A673 (cell line): ENCODE data around the gene TBC1D5. TPM values are rescaled to one million over a fixed set of nuclear protein-coding genes. Genes with fewer than 3 reads are reported as not detected.

Experiments used
- BruUV-seq: library from RNA; stranded (reverse); fragments of 400-500 nt; replicated peaks from 2 replicates; lab custom pipeline; 2021; lab: Mats Ljungman, UMichigan
- CTCF ChIA-PET: fragments of 300-600 bp; sonication (Branson Sonifier 250); formaldehyde crosslinking; loops from one replicate; lab custom pipeline; 2022; ENCODE audit warnings: antibody characterized with exemption; lab: Charles Lee
- POLR2A ChIA-PET: fragments of 300-600 bp; sonication (Branson Sonifier 250); formaldehyde crosslinking; loops from one replicate; lab custom pipeline; 2022; ENCODE audit warnings: antibody characterized with exemption; ENCODE audit not compliant: low non-redundant PET; lab: Charles Lee
- DNase-seq: peaks from one replicate; pipeline ENCODE4 v3.0.0-alpha.2; 2015; ENCODE audit warnings: low spot score
- H3K27ac ChIP-seq: fragments of 200-600 bp; sonication (generic); 2 replicates; pipeline ENCODE4 v1.5.1; 2016; ENCODE audit warnings: mixed run types, low read depth, mild to moderate bottlenecking, mixed read lengths, antibody characterized with exemption, low read length; ENCODE audit not compliant: poor library complexity, severe bottlenecking
- H3K27me3 ChIP-seq: fragments of 200-600 bp; sonication (generic); replicated peaks from 2 replicates; pipeline ENCODE4 v1.6.1; 2017; ENCODE audit warnings: mixed run types, low read depth, mild to moderate bottlenecking, mixed read lengths, antibody characterized with exemption, low read length; ENCODE audit not compliant: insufficient read depth, poor library complexity
- H3K36me3 ChIP-seq: fragments of 200-600 bp; sonication (generic); 2 replicates; pipeline ENCODE4 v1.6.1; 2016; ENCODE audit warnings: mixed run types, mild to moderate bottlenecking, mixed read lengths, antibody characterized with exemption, low read length; ENCODE audit not compliant: insufficient read depth, poor library complexity, severe bottlenecking
- H3K4me1 ChIP-seq: fragments of 200-600 bp; sonication (generic); 2 replicates; pipeline ENCODE4 v1.6.1; 2017; ENCODE audit warnings: mixed run types, mild to moderate bottlenecking, mixed read lengths, antibody characterized with exemption, low read length; ENCODE audit not compliant: insufficient read depth, poor library complexity, severe bottlenecking
- H3K4me3 ChIP-seq: fragments of 200-600 bp; sonication (generic); 2 replicates; pipeline ENCODE4 v1.5.1; 2016; ENCODE audit warnings: low read depth, mixed run types, mild to moderate bottlenecking, mixed read lengths, low read length; ENCODE audit not compliant: poor library complexity, severe bottlenecking
- H3K9me3 ChIP-seq: fragments of 200-600 bp; sonication (generic); 2 replicates; pipeline ENCODE4 v1.6.1; 2016; ENCODE audit warnings: mixed run types, low read depth, mild to moderate bottlenecking, mixed read lengths, antibody characterized with exemption, low read length; ENCODE audit not compliant: poor library complexity, severe bottlenecking
- EZH2 ChIP-seq: fragments of 200-600 bp; sonication (generic); IDR thresholded peaks from 2 replicates; pipeline ENCODE4 v1.6.1; 2017; ENCODE audit warnings: borderline replicate concordance, low read depth, mild to moderate bottlenecking, mixed read lengths, antibody characterized with exemption, low read length; ENCODE audit not compliant: poor library complexity, severe bottlenecking
- intact Hi-C: fragments of 100-400 bp; cut with micrococcal nuclease; formaldehyde crosslinking; loops from one replicate; pipeline ENCODE4 v1.10.0; 2022; ENCODE audit not compliant: unreplicated experiment
- total RNA-seq: library from RNA; stranded (reverse); gene quantifications from 2 replicates; pipeline ENCODE4 v1.2.3, GENCODE V29; 2021
- TF ChIP-seq, protein P1 (sequence below): fragments of 300-800, 200-600 bp; sonication (generic); conservative IDR thresholded peaks from 2 replicates; pipeline ENCODE4 v1.5.1; 2017; ENCODE audit warnings: low read depth, mild to moderate bottlenecking, antibody characterized with exemption, low read length, moderate library complexity, mixed read lengths

TBC1D5 gene
- total RNA-seq, 1 experiment from 2014 or later: 40.7 TPM

DNA sequence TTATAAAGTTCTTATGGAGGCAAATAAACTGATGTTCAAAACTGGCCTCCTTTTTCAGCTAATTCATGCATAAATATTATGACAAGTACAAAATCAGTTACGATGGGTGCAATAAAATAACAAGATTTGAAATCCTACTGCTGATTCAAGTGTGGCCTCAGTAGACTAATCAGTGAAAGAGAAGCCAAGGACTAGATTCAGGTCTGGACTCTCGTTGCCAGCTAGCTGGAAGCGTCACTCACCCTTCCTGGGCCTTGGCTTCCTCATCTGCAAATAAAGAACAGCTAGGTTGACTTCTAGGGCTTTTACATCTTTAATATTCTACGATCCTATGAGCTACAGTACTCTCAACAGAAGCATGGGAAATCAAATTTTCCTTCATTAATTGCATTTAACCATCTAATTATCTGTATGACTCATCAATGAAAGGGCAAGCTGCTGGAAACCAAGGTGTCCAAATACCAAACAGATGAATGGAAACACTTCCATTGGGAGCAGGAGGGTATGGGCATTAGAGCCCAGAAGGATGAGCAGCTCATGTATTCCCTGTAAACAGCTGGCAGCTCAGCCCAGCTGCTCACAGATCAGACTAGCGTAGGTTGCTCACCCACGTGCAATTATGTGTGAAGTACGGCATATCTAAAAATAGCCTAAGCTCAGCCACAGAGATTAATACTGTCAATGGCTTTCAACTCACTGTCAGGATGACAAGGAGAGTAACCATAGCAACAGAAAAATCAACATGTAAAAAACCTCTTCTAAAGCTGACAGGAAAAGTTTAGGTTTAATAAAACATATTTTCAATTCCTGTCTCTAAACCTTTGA, 562.8 kb downstream of the TBC1D5 start:
- POLR2A ChIA-PET: no interaction called here
- peak; percentile 52 for DNase-seq

DNA sequence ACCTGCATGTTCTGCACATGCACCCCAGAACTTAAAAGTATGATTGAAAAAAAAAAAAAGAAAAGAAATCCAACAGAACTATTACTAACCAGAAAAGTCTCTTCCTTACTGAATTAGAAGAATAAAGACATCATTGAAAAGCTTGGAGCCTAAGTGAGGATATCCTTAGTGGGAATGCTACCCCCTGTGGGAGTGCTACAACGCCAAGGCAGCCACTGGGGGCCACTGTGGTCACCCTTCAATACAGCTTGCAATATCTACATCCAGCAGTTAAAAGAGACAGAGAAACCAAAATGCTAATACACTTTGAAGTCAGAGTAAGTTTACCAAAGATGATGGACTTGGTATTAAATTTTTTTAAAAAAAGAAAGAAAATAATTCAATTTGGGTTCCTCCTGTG, 565.7 kb downstream of the TBC1D5 start:
- no peak for DNase-seq
- no peaks in the 10 kb centered on the region for H3K27me3 ChIP-seq
- BruUV-seq: no TSS peak
- CTCF ChIA-PET: no interaction called here
- no peaks in the 10 kb centered on the region for H3K9me3 ChIP-seq
- TF ChIP-seq, protein P1, sequence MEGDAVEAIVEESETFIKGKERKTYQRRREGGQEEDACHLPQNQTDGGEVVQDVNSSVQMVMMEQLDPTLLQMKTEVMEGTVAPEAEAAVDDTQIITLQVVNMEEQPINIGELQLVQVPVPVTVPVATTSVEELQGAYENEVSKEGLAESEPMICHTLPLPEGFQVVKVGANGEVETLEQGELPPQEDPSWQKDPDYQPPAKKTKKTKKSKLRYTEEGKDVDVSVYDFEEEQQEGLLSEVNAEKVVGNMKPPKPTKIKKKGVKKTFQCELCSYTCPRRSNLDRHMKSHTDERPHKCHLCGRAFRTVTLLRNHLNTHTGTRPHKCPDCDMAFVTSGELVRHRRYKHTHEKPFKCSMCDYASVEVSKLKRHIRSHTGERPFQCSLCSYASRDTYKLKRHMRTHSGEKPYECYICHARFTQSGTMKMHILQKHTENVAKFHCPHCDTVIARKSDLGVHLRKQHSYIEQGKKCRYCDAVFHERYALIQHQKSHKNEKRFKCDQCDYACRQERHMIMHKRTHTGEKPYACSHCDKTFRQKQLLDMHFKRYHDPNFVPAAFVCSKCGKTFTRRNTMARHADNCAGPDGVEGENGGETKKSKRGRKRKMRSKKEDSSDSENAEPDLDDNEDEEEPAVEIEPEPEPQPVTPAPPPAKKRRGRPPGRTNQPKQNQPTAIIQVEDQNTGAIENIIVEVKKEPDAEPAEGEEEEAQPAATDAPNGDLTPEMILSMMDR: 0 out of 2 replicates have a peak, but pooled peaks have one; percentile 17
- TF ChIP-seq EZH2: no peak
- no peak overlapping the region for H3K4me3 ChIP-seq
- POLR2A ChIA-PET: no interaction called here
- H3K36me3 ChIP-seq: no peaks in the 10 kb centered on the region
- H3K27ac ChIP-seq: no peak overlapping the region
- intact Hi-C loops: no loop called here
- H3K4me1 ChIP-seq: peaks cover 10% of the 10 kb centered on the region

More for the DNA sequence above, 562.8 kb downstream of the TBC1D5 start:
- no peak for TF ChIP-seq EZH2
- Histone ChIP-seq H3K36me3 (no peaks in the 10 kb centered on the region), H3K9me3 (no peaks in the 10 kb centered on the region), H3K4me3 (no peak overlapping the region), H3K27ac (no peak overlapping the region), H3K4me1 (peaks cover 10% of the 10 kb centered on the region), H3K27me3 (no peaks in the 10 kb centered on the region)
- intact Hi-C loops: no loop called here
- BruUV-seq: no TSS peak
- CTCF ChIA-PET: no interaction called here

DNA sequence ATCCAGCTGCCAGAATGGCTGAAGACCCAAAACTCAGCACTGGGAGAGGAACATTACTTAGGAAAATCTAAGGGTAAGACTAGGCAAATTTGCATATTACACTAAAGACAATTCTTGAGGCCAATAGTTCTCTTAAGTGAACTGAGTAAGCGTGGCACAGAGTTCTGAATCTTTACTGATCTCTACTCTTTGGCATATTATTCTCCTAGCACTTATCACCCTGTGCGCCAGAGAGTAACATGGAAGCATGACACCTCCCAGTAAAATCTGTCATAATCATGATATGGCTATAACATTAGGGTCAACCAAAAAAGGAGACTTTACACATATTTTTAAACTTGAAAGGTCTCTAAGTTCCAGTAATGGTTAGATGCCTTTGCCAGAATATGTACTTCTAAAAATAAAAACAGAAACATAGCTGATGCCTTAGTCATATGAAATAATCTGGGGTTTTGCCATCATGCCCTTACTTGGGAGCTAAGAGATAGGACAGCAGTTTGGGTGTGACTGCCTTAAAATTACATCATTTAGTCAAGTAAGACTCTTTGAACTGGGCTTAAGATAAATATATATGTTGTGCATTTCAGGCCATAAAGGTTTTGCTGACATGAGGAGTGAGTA, 567.1 kb downstream of the TBC1D5 start:
- H3K27me3 ChIP-seq: no peaks in the 10 kb centered on the region
- peaks cover 10% of the 10 kb centered on the region for H3K4me1 ChIP-seq
- TF ChIP-seq, protein P1: no peak
- no peak for TF ChIP-seq EZH2
- ChIA-PET CTCF (no interaction called here), POLR2A (no interaction called here)
- no peaks in the 10 kb centered on the region for H3K36me3 ChIP-seq
- BruUV-seq: no TSS peak
- DNase-seq: no peak
- no peak overlapping the region for H3K4me3 ChIP-seq
- H3K9me3 ChIP-seq: no peaks in the 10 kb centered on the region
- intact Hi-C loops: no loop called here
- H3K27ac ChIP-seq: no peak overlapping the region
